Measurements from ENCODE around the gene TSC1.

The TSC1 gene

DNA sequence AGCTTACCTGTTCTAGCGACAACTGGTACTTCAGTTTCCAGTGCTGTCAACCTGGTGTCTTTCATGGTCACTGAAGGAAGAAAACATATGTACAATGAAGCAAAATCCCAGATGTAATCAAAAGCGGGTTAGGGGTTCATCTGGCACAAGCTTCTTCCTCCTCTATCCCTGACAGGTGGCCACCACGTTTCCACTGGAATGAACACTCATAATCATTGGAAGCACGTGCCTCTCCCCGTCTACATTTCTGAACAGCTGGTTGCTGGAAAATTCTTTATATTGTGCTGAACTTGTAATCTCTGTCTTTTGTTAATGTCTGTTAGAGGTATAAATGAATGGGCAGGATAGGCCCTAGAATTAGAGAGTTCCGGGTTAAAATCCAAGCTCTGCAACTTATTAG is 9.4 kb downstream of the TSC1 start:
- DNase-seq (ENCODE audit: low read depth), result no peak

GRCh38 chr9:132931178-132931735 is 13.2 kb downstream of the TSC1 start:
- DNase-seq (ENCODE audit: low read depth), result no peak

GRCh38 chr9:132927704-132928103 is 16.7 kb downstream of the TSC1 start:
- no peak for DNase-seq (ENCODE audit: low read depth)

GRCh38 chr9:132923346-132923902 is 21.0 kb downstream of the TSC1 start:
- no peak for DNase-seq (ENCODE audit: low read depth)

DNA sequence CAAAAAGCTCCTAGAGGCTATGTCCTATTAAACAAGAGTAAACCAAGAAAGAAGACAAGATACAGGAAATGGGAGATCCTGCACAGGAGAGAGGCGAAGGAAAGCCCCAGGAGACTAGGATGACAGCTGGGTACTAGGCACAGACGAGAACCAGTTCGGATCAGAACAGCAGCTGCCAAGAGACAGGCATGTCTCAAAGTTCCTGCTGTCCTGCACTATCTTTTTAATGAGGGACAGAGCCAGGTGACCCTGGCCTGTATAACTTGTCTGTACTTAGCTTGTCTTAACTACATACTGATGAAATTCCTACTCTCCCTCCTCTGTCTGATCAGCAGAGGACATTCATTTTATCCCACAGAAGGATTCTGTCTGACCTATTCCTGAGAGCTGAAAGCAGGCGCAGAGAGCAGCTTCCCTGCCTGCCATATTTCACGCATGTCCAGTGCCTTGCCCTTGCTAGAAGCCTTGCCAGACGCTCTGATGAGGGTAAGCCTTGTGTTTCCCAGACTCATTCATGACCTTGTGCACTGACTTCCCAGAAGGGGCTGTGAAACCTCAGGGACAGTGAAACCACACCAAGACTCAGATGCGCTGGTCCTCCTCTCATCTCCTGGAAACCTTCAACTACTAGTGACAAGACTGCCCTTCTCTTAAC is 24.7 kb downstream of the TSC1 start:
- DNase-seq (ENCODE audit: low read depth), result no peak

DNA sequence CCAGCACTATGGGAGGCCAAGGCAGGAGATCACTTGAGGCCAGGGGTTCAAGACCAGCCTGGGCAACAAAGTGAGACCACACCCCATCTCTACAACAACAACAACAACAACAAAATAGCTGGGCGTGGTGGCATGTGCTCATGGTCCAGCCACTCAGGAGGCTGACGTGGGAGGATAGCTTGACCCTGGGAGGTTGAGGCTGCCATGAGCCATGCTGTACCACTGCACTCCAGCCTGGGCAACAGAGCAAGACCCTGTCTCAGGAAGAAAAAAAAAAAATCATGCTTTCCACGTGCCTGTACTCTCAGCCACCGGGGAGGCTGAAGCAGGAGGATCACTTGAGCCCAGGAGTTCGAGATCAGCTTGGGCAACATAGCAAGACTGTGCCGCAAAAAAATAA is 29.5 kb downstream of the TSC1 start:
- DNase-seq (ENCODE audit: low read depth), result no peak

DNA sequence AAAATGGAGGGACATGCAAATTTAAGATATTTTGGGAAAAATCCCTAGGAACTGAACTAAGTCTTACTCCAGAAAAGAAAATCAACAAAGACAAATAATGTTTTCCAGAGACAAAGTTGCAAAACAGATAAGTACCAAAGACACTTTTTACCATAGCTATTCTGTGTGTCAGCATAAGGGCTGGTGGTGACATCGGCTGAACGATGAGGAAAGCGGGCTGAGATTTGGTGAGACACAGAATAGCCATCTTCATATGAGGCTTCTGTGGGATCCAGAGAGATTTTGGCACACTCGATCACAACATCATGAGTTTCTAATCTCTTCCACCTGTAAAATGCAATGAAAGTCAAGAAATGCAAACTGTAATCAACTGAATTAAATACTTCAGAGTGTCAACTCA is 32.3 kb downstream of the TSC1 start:
- no peak for DNase-seq (ENCODE audit: low read depth)

- no peak for DNase-seq (ENCODE audit: low read depth)
Measured at GRCh38 chr9:132910376-132910775, 34.0 kb downstream of the TSC1 start.

DNA sequence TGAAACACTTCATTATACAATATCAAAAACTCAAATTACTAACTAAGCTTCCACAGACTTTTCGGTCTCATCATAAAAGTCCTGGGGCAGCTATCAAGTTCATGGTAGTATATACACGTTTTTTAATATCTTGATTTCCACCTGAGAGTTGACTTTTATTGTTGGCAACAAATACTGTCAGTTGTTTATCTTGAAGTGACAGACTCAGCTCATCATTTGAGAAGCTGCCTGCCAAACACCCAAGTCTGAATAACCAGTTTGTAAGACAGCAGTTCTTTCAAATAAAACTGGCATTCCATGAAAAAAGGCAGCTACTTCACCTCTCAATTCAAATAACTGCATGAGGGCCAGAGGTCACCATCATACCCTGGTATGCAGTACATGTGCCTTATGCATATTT is 35.1 kb downstream of the TSC1 start:
- DNase-seq (ENCODE audit: low read depth), result no peak

DNA sequence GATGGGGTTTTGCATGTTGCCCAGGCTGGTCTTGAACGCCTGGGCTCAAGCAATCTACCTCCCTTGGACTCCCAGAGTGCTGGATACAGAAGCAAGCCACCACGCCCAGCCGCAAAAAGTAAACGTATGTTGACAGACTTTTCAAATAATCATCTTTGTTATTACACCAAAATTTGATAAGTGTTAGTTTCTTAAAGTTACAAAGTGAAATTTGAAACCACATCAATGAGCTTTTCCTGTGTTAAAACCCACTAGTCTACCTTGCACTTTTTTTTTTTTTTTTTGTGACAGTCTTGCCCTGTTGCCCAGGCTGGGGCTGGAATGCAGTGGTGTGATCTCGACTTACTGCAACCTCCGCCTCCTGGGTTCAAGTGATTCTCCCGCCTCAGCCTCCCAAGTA is 35.8 kb downstream of the TSC1 start:
- DNase-seq (ENCODE audit: low read depth), result no peak

DNA sequence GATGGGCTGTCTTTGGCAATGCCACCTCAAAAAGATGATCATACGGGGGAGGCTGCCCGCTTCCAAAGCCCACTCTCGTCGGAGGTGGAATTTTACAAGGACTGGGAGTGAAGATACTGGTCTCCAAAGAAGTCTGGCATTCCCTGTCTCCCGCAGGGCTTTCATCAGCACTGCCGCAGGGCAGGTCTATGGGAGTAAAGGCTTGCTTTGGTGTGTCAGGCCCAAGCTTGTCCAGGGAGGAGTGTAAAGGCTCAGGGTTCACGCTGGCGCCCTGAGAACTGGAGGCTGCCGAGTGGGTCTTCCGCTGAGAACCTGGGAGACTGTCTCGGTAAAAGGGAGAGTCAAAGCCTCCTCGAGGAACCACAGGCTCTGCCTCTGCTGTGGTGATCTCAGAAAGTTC is 38.7 kb downstream of the TSC1 start:
- no peak for DNase-seq (ENCODE audit: low read depth)

GRCh38 chr9:132903574-132904492 is 40.6 kb downstream of the TSC1 start:
- no peak for DNase-seq (ENCODE audit: low read depth)

DNA sequence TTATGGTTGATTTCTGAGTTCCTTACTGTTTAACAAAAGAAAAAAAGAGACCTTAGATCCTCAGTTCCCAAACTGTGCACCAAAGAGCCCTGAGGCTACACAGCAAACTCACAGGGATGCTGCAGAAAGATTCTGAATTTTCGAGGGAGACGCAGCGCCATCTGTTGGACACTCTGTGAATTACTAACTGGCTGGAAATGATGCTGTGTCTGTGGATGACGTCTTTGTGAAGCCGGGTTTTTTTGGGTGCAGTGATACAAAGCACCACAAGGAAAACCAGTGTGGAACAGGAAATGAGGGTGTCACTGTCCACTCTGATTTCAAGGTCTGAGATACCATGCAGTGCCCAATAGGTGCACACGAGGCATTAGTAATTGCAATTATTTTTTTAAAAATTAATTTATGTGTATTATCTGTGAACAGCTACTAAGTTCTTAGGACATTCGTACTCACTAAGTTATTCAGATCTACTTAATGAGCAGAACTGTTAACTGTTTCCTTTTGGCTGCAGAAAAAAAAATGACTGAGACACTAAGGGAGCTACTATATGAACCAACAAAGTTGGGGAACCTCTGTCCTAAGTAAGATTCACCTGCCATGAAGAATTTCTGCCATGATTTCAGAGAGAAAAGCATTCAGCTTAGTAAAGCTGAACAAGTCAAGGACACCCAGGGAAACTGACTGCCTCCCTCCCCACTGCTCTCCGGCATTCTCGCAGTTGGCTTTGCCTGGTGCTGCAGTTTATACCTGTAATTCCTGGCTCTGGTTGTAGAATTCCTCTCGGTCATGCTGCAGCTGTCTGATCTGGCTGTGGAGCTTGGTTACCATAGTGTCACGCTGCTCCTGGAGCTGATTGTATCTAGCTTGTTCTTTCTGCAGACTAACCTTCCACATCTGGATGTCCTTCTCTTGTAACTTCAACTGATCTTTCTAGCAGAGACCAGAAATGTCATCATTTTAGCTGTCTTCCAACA is 42.3 kb downstream of the TSC1 start:
- peak; percentile 11 for DNase-seq (ENCODE audit: low read depth)

- DNase-seq (ENCODE audit: low read depth), result no peak
Measured at GRCh38 chr9:132898051-132898450, 46.4 kb downstream of the TSC1 start.

DNA sequence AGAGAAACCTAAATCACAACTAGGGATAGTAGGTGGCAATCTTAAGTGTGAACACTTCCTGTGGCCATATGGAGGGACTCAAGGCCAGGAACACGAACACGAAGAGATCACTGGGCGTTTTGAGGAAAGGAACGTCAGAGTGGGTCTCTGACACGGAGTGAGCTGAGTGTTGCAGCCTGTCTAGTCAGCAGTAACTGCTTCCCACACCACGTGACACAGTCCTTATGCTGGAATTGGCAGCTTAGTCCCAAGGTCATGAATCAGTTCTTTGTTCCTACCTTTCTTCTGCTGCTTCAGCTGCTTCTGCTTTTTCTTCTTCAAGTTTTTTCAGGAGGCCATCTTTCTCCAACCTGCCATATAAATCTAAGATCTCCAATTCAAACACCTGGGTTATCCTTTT is 47.5 kb downstream of the TSC1 start:
- no peak for DNase-seq (ENCODE audit: low read depth)

DNA sequence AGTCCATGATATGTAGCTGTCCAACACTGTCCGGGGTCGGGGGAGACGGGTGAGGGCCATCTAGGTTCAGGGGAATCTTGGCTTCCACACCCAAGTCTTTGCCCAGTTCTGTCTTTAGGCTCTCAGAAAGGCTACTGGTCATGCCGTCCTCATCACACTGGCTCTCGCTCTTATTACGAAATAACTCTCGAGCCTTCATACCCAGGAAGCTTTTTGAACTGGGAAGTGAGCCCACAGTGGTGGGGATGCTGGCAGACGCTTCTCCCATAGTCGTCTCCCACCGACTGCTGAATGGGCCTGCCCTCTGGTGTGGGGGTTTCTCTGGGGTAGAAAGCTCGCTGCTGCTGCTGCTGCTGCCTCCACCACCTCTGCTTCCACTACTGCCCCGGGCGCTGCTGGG is 48.2 kb downstream of the TSC1 start:
- no peak for DNase-seq (ENCODE audit: low read depth)

DNA sequence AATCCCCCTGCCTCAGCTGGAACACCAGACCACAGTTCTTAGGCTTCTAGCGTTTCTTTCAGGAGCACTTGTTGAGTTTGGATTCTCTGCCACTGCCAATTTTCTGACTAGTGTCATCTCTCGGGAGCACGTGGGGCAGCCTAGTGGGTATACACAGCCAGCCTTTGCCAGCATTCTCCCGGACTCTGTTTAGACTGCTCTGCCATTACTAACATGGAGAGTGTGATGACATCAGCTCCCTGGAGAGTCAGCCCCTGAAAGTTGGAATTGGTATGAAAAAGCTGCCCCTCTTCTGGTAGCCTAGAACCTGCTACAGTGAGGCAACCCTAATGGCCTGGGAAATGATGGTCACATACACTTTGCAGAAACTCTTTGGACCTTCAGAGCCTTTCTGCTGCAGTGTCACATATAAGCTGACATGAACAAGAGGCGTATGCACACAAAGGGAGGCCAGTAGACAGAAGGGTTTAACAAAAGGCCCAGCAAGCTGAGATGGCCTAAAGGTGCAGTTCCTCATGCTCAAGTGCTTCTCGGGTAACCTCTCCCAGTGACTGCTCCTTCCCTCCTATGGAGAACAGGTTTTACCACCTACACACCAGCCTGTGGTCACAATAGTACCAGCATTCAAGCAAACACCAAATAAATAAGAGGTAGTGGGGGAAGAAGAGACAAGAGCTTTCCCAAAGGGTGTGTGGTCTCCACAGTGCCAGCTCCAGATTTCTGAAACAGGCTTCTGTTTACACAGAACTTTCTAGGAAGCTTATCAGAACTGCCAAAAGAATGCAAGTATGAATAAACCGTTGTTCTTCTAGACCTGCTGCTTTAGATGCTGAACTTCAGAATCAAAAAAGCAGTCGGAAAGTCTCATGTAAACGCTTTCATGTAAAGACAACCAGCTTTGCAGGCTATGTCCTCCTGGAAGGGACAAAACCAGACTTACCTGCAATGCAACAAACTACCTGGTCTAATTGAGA is 49.3 kb downstream of the TSC1 start:
- no peak for DNase-seq (ENCODE audit: low read depth)

GRCh38 chr9:132894346-132894745 is 50.1 kb downstream of the TSC1 start:
- DNase-seq (ENCODE audit: low read depth), result no peak

- DNase-seq (ENCODE audit: low read depth), result no peak
Measured at GRCh38 chr9:132892400-132892799, 52.0 kb downstream of the TSC1 start.

- DNase-seq (ENCODE audit: low read depth), result no peak
Measured at GRCh38 chr9:132888151-132888550, 56.3 kb downstream of the TSC1 start.

All from HS-27A (cell line).